ENCODE results near the gene HOXB9.

The HOXB9 gene

DNA sequence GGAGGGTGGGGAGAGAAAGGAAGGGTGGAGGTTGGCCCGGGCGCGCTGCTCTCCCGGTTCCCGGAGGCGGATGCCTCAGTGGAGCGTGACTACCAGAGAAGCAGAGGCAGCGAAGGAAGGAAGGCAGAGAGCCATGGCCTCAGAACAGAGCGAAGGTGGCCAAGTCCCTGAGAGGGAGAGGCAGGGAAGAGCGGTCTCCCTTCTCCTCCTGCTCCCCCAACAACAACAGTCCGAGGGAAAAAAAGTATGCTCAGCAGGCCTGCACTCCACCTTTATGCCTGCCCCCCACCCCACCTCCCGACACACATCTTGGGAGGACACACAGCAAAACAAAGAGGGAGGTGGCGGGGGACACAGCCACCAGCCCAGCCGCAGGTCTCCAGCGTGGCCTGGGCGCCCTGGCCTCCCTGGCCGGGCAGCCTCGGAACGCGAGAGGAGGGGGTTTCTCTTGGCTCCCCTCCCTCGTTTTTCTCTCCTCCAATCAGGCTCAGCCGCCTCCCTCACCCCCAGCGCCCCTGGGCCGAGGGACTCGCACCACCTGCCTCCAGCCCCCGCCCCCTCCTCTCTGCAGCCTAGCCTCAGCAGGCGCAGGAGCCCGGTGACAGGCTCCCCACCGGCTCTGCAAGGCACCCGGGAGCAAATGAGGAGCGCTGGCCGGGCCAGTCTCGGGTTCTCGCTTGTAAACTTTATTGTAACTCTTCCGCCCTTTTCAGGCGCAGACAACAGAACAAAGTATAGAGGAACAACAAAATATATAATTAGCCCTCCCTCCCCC is 14.3 kb downstream of the HOXB9 start:
- peak; percentile 74 for DNase-seq (ENCODE audit: low read depth, low spot score)

GRCh38 chr17:48611213-48611612 is 14.9 kb downstream of the HOXB9 start:
- no peak for DNase-seq (ENCODE audit: low read depth, low spot score)

DNA sequence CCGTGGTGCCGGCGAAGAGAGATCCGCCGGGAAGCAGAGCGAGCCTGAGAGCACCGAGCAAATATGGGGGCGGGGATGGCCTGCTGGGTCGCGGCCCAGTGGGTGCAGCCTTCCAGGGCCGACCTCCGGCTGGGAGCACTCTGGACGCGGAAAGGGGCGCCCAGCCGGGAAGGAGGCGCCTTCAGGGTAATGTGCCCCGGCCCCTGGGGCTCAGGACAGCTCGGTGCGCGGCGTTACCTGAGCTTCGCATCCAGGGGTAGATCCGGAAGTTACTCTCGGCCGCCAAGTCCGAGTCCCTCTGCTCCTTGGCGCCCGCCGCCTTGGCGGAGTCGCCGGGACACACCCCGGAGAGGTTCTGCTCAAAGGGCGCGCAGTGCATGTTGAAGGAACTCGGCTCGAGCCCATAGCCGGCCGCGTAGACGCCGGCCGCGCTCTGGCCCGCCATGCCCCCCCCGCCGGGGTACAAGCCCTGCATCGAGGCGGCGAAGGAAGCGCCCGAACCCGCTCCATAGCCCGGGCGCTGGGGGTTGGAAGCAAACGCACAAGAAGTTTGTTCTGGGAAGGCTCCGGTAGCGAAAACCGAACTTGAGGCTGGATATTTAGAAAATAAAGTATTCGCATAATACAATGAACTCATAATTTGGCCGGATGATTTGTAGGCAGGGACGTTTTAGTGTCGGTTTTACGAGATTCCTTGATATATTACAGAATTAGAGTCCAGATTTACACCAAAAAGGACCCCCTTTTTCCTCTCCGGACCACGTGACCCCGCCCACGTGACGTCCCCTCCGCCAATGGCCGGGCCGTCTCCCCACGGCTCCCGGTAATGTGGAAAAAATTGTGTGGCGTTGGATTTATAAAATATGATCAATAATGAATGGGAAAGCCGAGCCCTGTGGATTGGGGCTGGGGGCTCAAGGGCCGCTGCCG is 15.6 kb downstream of the HOXB9 start, which contains the start of gene HOXB7:
Gene HOXB7, minus strand, starts transcription at position 736 of the 930 bp plus-strand sequence. Its CDS starts 99 bp downstream, at position 637.
- peak; percentile 72 for DNase-seq (ENCODE audit: low read depth, low spot score)

DNA sequence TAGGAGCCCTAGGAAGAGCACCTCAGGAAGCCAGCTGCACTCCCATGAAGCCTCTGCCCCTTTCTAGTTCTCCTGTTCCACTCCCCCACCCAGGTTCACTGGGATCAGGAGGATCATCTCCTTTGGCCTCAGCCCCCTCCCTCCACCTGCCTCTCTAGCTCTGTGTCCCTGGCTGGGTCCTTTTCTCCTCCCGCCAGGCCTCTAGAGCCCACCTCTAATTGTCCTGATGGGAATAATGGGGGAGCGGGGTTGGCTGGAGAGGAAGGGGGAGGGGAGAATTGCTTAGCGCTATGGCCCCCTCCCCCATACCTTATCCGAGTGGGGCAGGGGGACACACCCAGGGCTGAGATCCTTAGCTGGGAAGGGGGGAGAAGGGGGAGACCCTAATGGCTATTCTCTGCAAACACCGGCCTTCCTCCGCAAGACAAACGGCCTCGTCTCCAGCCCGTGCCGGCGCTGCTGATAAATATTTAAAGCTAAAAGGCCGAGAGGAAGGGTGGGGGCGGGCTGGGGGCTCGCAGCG is 16.3 kb downstream of the HOXB9 start:
- DNase-seq (ENCODE audit: low read depth, low spot score), result no peak

- peak; percentile 55 for DNase-seq (ENCODE audit: low read depth, low spot score)
Observed at GRCh38 chr17:48609033-48609432, 17.1 kb downstream of the HOXB9 start.

DNA sequence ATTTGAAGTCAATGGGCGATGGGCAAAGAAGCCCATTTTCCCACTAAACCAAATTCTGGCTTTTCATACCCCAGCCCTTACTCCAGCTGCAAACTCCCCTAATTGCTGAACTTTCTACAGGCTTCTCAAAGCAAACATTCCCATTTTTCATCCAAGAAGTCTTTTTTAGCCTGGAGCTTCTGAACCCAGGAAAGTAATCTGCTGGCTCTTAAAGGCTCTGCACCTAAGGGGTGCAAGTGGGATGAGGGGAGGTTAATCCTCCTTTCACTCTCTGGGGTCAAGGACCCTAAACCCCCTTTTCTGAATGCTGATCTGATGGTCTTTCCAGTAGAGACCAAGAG is 17.7 kb downstream of the HOXB9 start:
- DNase-seq (ENCODE audit: low read depth, low spot score), result no peak

DNA sequence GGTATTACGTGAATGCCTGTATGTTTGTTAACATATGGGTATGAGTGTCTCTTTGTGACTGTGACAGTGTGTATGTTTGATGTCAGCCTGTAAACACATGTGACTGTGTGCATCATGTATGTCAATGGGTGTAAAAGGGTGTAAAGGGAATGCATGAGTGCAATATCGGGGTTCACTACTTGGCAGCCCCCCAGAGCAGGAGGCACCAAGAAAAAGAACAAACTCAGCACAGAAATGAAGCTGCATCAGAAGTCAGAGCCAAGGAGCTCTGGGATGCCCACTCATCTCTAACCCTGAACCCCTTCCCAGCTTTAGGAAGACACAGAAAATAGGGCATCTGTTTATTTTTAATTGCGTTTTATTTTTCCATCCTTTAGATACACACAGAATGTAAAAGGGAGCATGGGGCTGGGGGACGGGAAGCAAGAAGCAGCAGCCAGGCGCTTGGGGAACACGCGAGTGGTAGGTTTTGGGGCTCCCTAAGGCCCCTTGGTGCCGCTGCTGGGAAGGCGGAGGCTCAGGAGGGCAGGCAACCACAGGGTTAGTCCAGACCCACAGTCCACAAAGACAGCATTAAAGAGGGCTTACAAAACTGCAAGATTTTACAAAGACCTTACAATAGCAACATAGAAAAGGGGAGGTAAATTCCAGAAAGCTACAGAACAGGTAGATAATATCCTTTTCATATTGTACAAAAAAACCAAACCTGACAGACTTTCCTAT is 19.1 kb downstream of the HOXB9 start:
- no peak for DNase-seq (ENCODE audit: low read depth, low spot score)

DNA sequence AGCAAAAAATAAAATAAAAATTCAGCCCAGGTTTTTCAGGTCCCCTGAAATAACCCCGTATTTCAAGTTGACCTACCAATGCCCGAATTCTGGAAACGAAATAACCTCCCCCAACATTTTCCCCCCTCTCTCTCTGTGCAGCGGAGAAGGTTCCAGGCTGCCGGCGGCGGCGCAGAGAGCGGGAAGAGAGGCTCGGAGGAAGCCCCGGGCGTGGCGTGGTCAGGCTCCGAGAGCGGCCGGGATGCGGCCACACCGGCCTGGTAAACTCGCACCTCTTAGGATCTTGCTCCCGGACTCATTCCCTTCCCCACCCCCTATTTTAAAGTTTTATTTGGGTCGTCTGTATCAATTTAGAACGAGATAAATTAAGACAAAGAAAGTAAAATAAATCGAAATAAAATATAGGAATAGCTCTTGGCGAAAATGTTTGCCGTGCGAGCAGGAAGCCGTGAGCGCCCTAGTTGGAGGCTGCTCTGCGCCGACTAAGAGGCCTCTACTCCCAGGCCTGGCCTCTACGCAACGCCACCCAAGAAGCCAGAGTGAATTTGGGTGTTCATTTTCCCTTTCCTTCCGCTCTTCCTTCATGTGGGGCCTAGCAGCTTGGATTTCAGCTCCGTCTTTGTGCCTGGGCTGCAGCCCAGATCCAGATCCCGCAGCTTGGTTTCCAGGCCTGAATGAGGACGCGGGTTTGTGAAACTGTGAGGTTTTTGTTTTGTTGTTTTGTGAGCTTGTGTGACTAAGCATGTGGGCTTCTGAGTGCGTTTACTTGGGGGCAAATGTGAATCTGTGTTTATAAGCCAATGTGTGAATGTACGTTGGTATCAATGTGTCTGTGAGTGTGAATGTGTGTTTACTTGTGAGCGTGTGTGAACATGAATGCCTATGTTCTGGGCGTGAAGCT is 19.9 kb downstream of the HOXB9 start:
- peak; percentile 68 for DNase-seq (ENCODE audit: low read depth, low spot score)

- DNase-seq (ENCODE audit: low read depth, low spot score), result no peak
Observed at GRCh38 chr17:48605409-48605919, 20.7 kb downstream of the HOXB9 start.

DNA sequence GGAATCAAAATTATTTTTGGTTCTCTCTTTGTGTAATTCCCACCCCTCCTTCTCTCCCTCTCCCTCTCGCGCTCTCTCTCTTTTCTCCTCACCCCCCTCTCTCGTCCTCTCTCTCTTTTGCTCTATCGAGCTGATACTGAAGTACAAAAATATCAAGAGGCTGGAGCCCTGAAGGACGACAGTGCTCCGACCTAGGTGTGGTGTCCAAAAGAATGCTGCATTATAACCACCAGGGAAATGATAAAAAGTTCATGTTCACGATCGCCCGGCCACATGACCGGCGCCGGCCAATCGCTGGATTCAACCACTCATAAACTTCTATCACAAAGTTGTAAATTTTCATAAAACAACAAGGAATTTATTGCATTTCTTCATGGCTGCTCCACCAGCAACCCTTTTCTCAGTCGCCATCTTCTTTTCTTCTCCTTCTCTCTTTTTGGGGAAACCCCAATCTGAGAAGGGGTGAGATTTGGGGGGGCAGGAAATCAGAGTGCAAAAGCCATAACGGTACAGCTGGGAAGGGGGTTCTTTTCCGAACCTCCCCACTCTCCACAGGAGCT is 21.3 kb downstream of the HOXB9 start, which contains the start of gene HOXB6:
Gene HOXB6, minus strand, starts transcription at position 217 of the 560 bp plus-strand sequence. CDS start 6,836 bp downstream, outside the sequence.
- no peak for DNase-seq (ENCODE audit: low read depth, low spot score)

DNA sequence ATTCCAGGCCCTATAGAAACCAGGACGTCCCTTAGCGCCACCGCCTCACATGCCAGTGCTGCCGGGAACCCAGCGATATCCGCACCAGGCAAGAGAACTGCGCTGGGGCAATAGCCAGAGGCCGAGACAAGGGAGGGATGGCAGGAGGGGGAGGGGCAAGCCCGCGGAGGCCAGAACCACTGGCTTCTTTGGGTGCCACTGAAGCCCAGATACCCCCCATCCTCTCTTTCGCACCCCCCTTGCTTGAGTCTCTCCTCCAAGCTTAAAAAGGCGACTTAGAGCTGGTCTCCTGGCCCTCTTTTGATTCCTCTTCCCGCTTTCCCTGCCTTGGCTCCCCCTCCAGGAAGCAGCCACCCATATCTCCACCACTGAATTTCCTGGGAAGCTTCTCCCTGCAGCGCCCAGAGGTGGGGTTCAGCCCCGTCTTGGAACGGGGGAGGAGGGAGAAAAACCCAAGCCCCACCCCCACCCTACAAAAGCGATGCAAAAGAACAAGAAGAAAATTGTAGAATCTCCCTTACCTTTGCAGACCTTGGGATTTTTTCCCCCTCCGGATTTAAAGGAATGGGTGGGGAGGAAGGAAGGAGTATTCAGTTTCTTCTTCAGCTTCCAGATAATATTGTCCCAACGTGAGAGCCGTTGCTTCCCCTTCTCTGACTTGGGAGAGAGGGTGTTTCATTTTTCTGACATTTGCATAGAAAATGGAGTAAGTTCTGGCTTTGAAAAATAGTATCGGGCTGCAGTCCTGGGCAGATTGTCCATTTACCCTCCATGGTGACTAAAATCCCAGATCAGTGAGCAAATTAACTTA is 22.0 kb downstream of the HOXB9 start:
- peak; percentile 72 for DNase-seq (ENCODE audit: low read depth, low spot score)

DNA sequence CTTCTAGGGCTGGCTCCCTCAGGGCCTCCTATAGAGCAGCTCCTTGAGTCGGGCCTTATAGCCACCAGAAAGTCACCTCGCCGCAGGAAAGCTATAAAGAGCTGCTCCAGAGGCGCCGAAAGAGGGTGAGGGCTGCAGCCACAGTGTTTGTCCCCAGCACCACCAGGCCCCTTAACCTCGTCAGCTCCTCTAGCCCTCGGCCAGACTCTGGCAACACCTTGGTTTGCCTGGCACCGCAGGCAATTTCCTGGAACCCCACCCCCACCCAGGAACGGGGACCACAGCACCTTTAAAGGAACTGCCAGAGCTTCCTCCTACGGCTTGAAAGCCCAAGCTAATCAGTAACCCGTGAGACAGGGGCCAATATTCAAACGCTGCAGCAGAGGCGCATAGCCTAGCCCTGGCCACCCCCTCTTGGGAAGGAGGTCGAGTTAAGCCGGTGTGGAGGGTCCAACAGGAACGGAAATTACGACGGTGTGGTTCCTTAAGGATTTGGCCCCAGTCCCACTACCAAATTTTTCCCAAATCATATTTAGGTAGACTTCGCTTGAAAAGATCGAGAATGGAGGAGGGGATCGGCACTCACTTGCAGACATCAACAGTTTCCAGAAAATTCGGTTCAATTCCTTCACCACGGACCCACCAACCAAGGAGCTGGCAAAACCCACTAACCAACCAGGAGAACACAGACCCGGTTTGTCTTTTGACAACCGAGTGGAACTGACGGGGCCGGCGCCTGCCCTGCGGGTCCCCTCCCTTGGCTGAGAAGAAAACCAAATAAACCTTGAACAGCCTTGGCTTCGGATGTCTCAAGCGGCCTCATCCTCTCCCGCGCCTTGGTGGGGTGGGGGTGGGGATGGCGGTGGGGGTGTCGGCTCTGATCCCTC is 24.4 kb downstream of the HOXB9 start:
- DNase-seq (ENCODE audit: low read depth, low spot score), result peak; percentile 68

- no peak for DNase-seq (ENCODE audit: low read depth, low spot score)
Observed at GRCh38 chr17:48601207-48601538, 25.0 kb downstream of the HOXB9 start.

- DNase-seq (ENCODE audit: low read depth, low spot score), result peak; percentile 86
Observed at GRCh38 chr17:48600244-48601098, 25.7 kb downstream of the HOXB9 start.

GRCh38 chr17:48599354-48599753 is 26.8 kb downstream of the HOXB9 start:
- no peak for DNase-seq (ENCODE audit: low read depth, low spot score)

DNA sequence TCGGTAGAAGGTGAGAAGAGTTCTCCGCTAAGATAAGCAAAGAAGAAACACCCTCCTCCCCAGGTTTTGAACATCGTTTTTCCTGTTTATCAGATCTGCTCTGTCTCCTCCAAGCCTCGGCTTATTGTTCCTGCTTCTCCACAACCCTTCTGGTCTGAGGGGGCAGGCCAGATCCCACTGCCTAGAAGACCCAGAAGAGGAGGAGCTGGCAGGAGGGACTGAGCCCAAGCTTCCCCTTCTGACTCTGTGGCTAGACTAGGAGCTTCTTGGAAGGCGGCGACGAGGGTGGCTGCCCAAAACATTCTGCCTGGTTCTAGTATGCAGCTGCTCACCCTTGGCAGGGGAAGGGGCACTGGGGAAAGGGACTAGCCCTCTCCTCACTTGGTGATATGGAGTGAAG is 27.4 kb downstream of the HOXB9 start:
- DNase-seq (ENCODE audit: low read depth, low spot score), result no peak
